Measurements from ENCODE around the gene SH3BGRL. TPM values are rescaled to one million over a fixed set of nuclear protein-coding genes. Genes with fewer than 3 reads are reported as not detected.
"Not testable (repeated sequence)": the region's sequence is repeated elsewhere in the genome, so short reads cannot be mapped to it uniquely, and the experiment has no call there.

Gene SH3BGRL
- polyA plus RNA-seq, 2 donors = 36.9 to 46.7 TPM

DNA sequence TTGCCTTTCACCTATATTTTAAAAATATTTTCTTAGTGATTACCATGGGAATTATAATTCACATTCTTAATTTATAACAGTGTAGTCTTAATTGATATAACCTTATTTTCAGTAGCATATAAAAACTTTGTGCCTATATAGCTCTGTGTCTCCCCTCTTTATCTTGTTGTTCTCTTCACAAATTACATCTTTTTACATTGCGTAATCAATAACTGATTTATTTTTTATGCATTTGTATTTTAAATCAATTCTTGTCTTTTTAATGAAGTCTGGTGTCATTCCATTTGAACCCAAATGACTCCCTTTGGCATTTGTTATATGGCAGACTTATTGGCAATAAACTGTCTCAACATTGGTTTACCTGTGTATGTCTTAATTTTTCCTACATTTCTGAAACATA is 137.0 kb downstream of the SH3BGRL start:
- Histone ChIP-seq H3K4me1 (ENCODE audit: control insufficient read depth in 2 of 2, insufficient read depth in 2 of 2, low read length in 1 of 2) (no peaks in the 10 kb centered on the region), H3K27ac (ENCODE audit: low read depth in 2 of 2, low read length in 1 of 2) (no peak overlapping the region), H3K36me3 (ENCODE audit: control insufficient read depth in 2 of 2, insufficient read depth in 2 of 2, low read length in 1 of 2) (no peaks in the 10 kb centered on the region), H3K9me3 (ENCODE audit: control insufficient read depth in 2 of 2, insufficient read depth in 1 of 2, low read depth in 1 of 2, low read length in 1 of 2) (no peaks in the 10 kb centered on the region), H3K4me3 (ENCODE audit: low read depth in 1 of 2, low read length in 2 of 2) (no peak overlapping the region), H3K27me3 (ENCODE audit: control insufficient read depth in 1 of 2, insufficient read depth in 2 of 2, low read length in 2 of 2) (no peaks in the 10 kb centered on the region)
- WGBS, 2 donors = 92 to 97% methylated on average over 1 of the region's 1 CpG

GRCh38 chrX:81345296-81345695 is 143.4 kb downstream of the SH3BGRL start:
- not testable (repeated sequence) for H3K27ac ChIP-seq (ENCODE audit: low read depth in 2 of 2, low read length in 1 of 2); H3K4me3 ChIP-seq (ENCODE audit: low read depth in 1 of 2, low read length in 2 of 2); H3K4me1 ChIP-seq (ENCODE audit: control insufficient read depth in 2 of 2, insufficient read depth in 2 of 2, low read length in 1 of 2); H3K27me3 ChIP-seq (ENCODE audit: control insufficient read depth in 1 of 2, insufficient read depth in 2 of 2, low read length in 2 of 2); H3K9me3 ChIP-seq (ENCODE audit: control insufficient read depth in 2 of 2, insufficient read depth in 1 of 2, low read depth in 1 of 2, low read length in 1 of 2); H3K36me3 ChIP-seq (ENCODE audit: control insufficient read depth in 2 of 2, insufficient read depth in 2 of 2, low read length in 1 of 2)
- 92 to 98% methylated on average over 13 to 14 of the region's 14 CpGs for WGBS, 2 donors

Other genes starting within 250 kb of the SH3BGRL start
- gene HMGN5, start 189 bp upstream of the SH3BGRL start, polyA plus RNA-seq = 10 to 100 TPM; 10.1 to 14.1 TPM

Data from esophagus (tissue), 2 donors.